Measurements from ENCODE around the gene DHRSX. TPM values are rescaled to one million over a fixed set of nuclear protein-coding genes. Genes with fewer than 3 reads are reported as not detected.
"Not testable (repeated sequence)": the region's sequence is repeated elsewhere in the genome, so short reads cannot be mapped to it uniquely, and the experiment has no call there.

Gene DHRSX
- total RNA-seq, 2 donors from 2014 or later: 24.2 to 37.1 TPM

- no peak overlapping the region for H3K4me3 ChIP-seq
- H3K9me3 ChIP-seq: no peaks in the 10 kb centered on the region
- no peak for TF ChIP-seq POLR2A (IDR thresholded peaks at IDR 0.05)
- TF ChIP-seq POLR2AphosphoS5 (IDR thresholded peaks at IDR 0.05): no peak
- TF ChIP-seq CTCF (IDR thresholded peaks at IDR 0.05): no peak
- H3K36me3 ChIP-seq: no peaks in the 10 kb centered on the region
- DNase-seq (ENCODE audit: low spot score): no peak
- H3K4me1 ChIP-seq (replicated peaks): no peaks in the 10 kb centered on the region
- no peak overlapping the region for H3K27ac ChIP-seq
- 73% methylated on average over 12 of the region's 12 CpGs for WGBS
- intact Hi-C loops (cut with DNase I): no loop called here
- H3K27me3 ChIP-seq (replicated peaks; ENCODE audit: insufficient read depth): no peaks in the 10 kb centered on the region
These were observed 256.8 kb downstream of the DHRSX start for GRCh38 chrX:2243913-2244460.

GRCh38 chrX:2242980-2243379, 257.8 kb downstream of the DHRSX start:
- no peaks in the 10 kb centered on the region for H3K27me3 ChIP-seq (replicated peaks; ENCODE audit: insufficient read depth)
- H3K36me3 ChIP-seq: no peaks in the 10 kb centered on the region
- H3K4me1 ChIP-seq (replicated peaks): no peaks in the 10 kb centered on the region
- H3K27ac ChIP-seq: no peak overlapping the region
- no peak for DNase-seq (ENCODE audit: low spot score)
- TF ChIP-seq POLR2A (IDR thresholded peaks at IDR 0.05): no peak
- no peak for TF ChIP-seq CTCF (IDR thresholded peaks at IDR 0.05)
- TF ChIP-seq POLR2AphosphoS5 (IDR thresholded peaks at IDR 0.05): no peak
- H3K9me3 ChIP-seq: no peaks in the 10 kb centered on the region
- intact Hi-C loops (cut with DNase I): no loop called here
- WGBS: 95% methylated on average over 22 of the region's 22 CpGs
- no peak overlapping the region for H3K4me3 ChIP-seq

GRCh38 chrX:2242326-2242725, 258.4 kb downstream of the DHRSX start:
- Histone ChIP-seq H3K27ac (no peak overlapping the region), H3K36me3 (no peaks in the 10 kb centered on the region), H3K9me3 (no peaks in the 10 kb centered on the region), H3K4me3 (no peak overlapping the region), H3K27me3 (replicated peaks; ENCODE audit: insufficient read depth) (no peaks in the 10 kb centered on the region), H3K4me1 (replicated peaks) (no peaks in the 10 kb centered on the region)
- TF ChIP-seq POLR2A (IDR thresholded peaks at IDR 0.05) (no peak), POLR2AphosphoS5 (IDR thresholded peaks at IDR 0.05) (no peak), CTCF (IDR thresholded peaks at IDR 0.05) (no peak)
- 90% methylated on average over 16 of the region's 16 CpGs for WGBS
- no peak for DNase-seq (ENCODE audit: low spot score)
- intact Hi-C loops (cut with DNase I): no loop called here

GRCh38 chrX:2241496-2241895, 259.3 kb downstream of the DHRSX start:
- WGBS: 91% methylated on average over 13 of the region's 13 CpGs
- H3K36me3 ChIP-seq; H3K27me3 ChIP-seq (replicated peaks; ENCODE audit: insufficient read depth); H3K4me1 ChIP-seq (replicated peaks); H3K9me3 ChIP-seq; H3K27ac ChIP-seq; intact Hi-C loops (cut with DNase I); H3K4me3 ChIP-seq; DNase-seq (ENCODE audit: low spot score): not testable (repeated sequence)

- H3K36me3 ChIP-seq; DNase-seq (ENCODE audit: low spot score); H3K4me1 ChIP-seq (replicated peaks); H3K27me3 ChIP-seq (replicated peaks; ENCODE audit: insufficient read depth); H3K9me3 ChIP-seq; H3K27ac ChIP-seq; intact Hi-C loops (cut with DNase I); H3K4me3 ChIP-seq: not testable (repeated sequence)
- 90% methylated on average over 12 of the region's 12 CpGs for WGBS
These were observed 260.0 kb downstream of the DHRSX start for GRCh38 chrX:2240761-2241160.

- Histone ChIP-seq H3K36me3 (no peaks in the 10 kb centered on the region), H3K4me1 (replicated peaks) (no peaks in the 10 kb centered on the region), H3K4me3 (no peak overlapping the region), H3K27me3 (replicated peaks; ENCODE audit: insufficient read depth) (no peaks in the 10 kb centered on the region), H3K27ac (no peak overlapping the region), H3K9me3 (no peaks in the 10 kb centered on the region)
- no peak for DNase-seq (ENCODE audit: low spot score)
- TF ChIP-seq CTCF (IDR thresholded peaks at IDR 0.05): no peak
- no peak for TF ChIP-seq POLR2AphosphoS5 (IDR thresholded peaks at IDR 0.05)
- no peak for TF ChIP-seq POLR2A (IDR thresholded peaks at IDR 0.05)
- 94% methylated on average over 9 of the region's 9 CpGs for WGBS
- intact Hi-C loops (cut with DNase I): loop anchor here (10.0 kb wide), 1 partner anchor 317 kb away; no protein-coding TSS in a partner anchor
These were observed 262.8 kb downstream of the DHRSX start for GRCh38 chrX:2237976-2238375.

Measured in prostate gland (tissue), 2 donors.